NCI-H510A treated with DMSO at 0.1 percent for 48 hours (cell line): ENCODE data around the gene FAM185A.
"Not testable (repeated sequence)": the region's sequence is repeated elsewhere in the genome, so short reads cannot be mapped to it uniquely, and the experiment has no call there.

Experiments
- DNase-seq: peaks from one replicate; lab custom pipeline; 2025; lab: John Stamatoyannopoulos, UW

Gene FAM185A

DNA sequence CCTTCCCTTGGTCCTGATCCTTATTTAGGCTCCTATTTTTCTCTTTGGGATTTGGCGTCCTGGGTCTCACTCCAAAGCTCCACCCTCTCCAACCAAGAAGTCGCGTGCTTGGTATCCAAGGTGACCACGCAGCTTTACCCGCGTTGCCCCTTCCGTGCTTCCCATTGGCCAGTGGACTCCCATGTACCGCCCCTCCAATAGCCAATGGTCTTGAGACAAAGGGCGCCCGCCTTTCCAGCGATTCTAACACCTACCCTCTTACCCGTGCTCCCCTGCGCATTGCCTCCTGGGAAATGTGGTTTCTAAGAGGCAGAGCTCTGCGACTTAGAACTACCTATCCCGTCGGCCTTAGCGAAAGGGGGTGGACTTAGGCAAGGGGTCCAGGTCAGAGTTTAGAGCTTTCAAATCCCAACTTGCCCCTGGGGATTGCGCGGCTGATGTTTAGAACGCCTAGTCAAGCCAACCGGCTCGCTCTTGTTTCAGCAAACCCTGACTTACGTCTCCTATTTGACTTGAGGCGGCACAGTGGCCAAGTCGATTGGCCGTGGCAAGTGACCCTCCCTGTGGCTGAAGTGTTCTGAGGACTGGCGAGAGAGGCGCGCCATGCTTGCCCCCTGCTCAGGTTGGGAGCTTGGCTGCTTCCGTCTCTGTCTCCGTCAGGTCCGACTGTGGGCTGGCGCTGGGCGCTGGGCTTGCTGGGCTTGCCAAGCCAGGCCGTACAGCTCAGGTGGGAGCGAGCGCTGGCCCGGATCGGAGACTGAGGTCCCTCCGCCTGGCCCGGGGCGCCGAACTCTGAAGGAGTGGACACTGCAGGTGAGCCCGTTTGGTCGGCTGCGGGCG is at the start of gene FAM185A:
Gene FAM185A, plus strand, starts transcription at position 395 of the 840 bp plus-strand sequence. Its CDS starts 209 bp downstream, at position 604.
- peak; percentile 93 for DNase-seq

DNA sequence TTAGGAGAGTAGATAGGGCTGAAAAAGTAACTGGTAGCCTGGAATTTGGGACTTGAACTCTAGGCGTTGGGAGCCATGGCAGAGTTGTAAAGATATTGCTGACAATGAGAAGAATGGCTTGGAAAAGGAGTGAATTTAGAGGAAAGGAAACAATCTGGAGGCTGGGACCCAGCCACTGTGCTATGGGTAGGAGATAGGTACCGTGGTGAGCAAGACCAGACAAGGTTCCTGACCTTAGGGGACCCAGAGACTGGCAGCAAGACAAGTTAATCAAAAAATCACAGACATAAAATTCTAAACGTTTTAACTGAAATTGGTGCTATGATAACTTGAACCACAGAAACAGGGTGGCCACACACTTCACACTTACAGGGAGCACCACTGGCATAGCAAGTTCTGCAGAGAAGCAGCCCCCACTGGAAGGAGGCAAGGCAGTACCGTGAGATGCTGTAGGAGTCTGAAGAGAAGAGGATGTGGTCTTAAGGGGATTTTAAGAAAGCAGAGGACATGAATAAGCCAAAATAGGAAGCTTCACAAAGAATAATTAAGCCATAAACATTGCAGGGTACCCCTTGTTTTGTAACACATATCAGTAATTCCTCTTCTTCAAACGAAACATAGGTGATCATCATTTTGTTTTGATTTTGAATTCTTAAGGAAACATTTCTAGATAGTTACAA is 35.6 kb upstream of the FAM185A start:
- not testable (repeated sequence) for DNase-seq

DNA sequence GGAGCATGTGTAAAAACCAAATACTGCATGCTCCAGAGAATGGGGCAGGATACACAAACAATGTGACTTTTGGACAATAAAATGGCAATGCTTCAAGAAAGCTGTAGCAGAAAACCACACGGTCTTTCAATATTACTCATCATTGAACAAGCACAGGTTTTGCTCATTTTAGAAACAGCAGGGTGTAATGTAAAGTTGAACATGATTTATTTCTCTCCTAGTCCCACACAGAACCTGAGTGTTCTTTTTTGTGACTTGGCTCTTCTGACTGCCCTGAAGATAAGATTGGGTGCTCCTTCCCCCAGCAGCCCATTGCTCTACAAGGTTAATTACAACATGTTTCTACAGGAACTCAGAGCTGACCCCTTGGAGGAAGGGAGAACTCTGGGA is 35.1 kb upstream of the FAM185A start:
- DNase-seq, result not testable (repeated sequence)

DNA sequence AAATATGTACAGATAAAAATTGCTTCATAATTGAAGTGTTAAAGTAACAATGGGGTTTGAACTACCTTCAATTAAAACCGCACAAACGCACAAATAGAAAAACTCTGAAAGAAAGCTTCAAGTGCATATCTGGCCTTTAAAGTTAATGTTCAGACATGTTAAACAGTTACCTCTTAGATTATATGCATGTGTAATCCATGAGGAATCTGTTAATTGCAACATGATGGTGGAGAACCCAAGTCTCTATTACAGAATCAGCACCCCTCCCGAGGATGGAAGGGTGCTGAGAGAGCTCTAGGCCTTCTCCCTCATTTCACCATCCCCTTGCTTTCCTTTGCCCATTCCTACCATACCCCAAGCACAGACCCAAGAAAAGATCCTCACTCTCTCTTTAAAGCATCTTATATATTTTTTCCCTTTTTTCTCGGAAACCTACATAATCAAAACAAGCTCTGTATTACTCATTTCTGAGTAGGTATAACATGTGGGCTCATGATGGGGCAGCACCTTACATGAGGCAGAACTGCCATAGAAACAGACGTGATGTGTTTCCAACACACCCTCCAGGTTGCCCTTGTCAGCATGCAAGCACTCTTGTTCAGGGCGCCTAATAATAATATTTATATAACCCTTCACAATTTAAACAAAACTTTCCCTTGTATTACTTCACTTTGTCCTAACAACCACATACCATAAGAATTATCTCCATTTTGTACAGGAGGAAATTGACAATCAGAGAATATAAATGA is 33.9 kb upstream of the FAM185A start:
- DNase-seq, result not testable (repeated sequence)

DNA sequence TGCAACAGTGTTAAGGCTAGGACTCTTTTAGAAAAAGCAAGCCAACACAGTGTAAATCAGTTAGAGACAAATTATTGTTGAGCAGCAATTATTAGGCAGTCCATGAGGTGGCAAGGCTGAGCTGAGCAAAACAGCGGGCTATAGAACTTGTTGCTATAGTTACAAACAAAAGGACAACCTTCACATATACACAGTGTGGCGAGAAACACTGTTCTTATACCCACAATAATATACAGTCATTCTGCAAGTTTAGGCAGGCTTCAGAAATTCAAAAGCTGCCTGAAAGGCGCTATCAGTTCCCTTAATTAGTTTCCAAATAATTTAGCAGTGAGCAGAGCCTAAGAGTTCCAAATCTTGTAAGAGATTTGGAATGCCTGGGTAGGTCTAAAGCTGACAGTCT is 33.1 kb upstream of the FAM185A start:
- DNase-seq, result not testable (repeated sequence)

DNA sequence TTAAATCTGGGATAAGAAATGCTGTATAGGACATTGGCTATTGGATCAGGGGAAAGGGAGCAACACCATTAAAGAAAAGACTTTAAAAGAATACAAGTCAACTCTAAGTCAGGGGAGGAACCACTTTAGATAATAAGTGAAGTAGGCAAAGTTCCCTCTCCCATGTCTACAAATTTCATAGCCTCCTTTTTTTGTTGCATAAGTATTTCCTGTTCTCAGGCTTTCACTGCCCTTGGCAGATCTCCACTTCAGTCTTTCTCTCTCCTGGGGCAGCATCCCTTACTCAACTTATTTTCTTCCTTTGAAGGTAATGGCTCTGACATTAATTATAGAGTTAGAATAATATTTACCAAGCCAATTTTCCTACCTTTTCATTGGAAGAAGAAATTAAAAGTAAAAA is 30.3 kb upstream of the FAM185A start:
- not testable (repeated sequence) for DNase-seq

DNA sequence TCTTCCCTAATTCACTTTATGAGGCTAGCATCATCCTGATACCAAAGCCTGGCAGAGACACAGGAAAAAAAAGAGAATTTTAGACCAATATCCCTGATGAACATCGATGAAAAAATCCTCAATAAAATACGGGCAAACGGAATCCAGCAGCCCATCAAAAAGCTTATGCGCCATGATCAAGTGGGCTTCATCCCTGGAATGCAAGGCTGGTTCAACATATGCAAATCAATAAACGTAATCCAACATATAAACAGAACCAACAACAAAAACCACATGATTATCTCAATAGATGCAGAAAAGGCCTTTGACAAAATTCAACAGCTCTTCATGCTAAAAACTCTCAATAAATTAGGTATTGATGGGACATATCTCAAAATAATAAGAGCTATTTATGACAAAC is 22.6 kb upstream of the FAM185A start:
- DNase-seq, result not testable (repeated sequence)

DNA sequence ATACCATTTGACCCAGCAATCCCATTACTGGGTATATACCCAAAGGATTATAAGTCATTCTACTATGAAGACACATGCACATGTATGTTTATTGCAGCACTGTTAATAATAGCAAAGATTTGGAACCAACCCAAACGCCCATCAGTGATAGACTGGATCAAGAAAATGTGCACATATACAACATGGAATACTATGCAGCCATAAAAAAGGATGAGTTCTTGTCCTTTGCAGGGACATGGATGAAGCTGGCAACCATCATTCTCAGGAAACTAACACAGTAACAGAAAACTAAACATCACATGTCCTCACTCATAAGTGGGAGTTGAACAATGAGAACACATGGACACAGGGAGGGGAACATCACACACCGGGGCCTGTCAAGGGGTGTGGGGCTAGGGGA is 19.1 kb upstream of the FAM185A start:
- not testable (repeated sequence) for DNase-seq

DNA sequence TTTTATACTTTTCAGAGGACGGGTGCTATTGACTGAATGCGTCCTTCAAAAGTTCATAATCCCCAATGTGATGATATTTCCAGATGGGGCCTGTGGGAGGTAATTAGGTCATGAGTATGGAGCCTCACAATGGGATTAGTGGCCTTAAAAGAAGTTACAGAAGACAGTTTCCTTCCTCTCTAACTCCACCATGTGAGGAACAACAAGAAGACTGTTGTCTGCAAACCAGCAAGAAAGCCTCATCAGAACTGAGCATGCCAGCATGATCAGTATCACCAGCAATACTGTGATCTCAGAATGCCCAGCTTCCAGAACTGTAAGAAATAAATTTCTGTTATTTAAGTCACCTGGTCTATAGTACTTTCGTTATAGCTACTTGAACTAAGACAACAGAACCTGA is 18.4 kb upstream of the FAM185A start:
- DNase-seq, result not testable (repeated sequence)

DNA sequence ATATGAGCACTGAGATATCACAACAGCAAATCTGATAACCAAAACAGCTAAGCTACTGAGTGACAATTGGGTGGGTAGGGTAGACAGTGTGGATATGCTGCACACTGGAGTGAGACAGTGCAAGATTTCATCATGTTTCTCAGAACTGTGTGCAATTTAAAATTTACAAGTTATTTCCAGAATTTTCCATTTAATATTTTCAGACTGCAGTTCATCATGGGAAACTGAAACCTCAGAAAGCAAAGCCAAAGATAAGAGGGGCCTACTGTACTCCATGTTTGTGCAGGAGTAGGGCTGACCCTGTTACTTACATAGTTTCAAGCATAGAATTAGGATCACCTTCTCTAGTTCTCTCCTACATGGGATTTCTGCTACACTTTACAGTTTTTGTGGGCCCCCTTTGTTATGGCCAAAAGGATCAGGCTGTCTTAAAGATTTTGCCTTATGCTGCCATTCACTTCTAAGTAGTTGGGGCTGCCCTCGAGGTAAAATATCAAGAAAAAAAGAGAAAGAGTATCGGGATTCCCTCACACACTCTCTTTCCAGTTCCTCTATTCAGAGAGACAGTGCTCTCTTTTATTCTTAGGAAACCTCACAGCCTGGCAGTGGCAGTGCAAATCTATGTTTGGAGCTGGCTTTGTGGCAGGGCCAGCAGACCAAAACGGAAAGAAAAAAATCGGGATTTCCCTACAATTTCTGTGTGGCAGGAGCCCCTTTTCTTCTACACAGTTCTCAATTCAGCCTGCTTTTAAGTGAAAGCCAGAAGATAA is 6.6 kb upstream of the FAM185A start:
- DNase-seq, result not testable (repeated sequence)

DNA sequence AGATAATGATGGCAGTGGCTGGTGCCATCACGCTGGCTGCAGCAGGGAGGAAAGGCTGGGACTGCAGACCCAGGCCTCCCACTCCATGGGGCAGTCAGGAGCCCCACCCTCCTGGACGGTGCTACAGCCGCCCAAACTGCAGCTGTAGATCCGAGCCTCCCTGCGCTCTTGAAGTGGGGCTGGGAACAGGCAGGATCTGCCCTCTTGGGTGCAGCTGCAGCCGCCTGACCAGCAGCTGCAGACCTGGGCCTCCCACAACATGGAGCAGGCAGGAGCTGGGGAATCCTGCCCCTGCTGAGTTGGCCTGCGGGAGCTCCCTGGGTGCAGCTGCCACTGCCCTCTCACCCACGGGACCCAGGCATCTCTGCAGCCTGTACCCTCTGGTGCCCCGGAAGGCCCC is 4.9 kb upstream of the FAM185A start:
- peak; percentile 23 for DNase-seq

DNA sequence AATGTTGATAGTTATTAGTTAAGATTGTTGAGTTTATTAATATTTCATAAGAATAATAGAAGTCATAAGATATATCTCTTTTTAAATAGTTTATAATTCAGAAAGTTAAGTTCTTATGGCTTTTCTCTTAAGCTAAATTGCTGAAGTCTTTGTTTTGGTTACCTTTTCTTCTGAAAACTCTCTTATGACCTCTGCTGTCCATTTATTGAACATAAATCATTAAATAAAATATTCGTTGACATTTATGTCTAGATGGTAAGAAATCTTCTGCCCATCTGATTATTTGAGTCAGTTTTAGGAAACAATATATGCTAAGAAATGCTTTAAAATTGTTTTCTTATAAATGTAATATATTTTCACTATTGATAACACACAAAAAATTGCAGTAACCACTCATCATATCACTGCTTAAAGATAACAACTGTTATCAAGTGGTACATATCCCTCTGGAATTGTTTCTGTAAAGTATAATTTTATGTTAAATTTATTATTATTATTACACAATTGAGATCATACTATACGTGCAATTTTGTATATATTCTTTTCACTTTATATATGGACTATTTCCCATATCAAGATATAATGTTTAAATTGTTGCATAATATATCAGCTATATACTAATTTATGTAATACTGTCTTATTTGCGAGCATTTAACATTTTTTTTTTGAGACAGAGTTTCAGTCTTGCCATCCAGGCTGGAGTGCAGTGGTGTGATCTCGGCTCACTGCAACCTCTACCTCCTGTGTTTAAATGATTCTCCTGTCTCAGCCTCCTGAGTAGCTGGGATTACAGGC is 3.1 kb upstream of the FAM185A start:
- not testable (repeated sequence) for DNase-seq

DNA sequence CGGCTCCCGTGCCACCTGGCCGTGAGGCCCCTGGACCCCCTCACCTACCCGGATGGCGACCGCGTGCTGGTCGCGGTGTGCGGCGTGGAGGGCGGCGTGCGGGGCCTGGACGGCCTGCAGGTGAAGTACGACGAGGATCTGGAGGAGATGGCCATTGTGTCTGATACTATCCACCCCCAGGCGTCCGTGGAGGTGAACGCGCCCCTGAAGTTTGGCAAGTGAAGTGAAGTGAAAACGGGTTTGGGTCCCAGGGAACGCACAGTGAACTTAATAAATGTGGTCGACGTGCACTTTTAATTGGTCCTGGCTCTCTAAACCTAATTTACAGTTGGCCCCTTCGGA is 617 bp downstream of the FAM185A start:
- DNase-seq, result not testable (repeated sequence)

DNA sequence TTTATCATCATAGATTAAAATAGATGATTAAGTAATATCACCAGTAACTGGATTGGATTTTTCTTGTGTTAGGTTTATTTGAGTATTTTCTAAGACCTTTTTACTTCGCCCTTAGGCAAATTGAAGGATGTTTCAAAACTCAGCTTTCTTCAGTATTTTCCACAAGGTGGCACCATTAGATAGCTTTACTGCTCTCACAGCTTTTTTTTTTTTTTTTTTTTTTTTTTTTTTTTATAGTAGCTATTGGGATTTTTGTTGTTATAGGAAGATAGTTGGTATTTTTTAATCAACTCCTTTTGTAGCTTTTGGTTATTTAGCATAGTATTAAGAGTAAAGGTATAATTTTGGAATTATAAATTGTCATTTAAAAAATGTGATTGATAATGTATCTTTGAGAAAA is 9.4 kb downstream of the FAM185A start:
- not testable (repeated sequence) for DNase-seq

DNA sequence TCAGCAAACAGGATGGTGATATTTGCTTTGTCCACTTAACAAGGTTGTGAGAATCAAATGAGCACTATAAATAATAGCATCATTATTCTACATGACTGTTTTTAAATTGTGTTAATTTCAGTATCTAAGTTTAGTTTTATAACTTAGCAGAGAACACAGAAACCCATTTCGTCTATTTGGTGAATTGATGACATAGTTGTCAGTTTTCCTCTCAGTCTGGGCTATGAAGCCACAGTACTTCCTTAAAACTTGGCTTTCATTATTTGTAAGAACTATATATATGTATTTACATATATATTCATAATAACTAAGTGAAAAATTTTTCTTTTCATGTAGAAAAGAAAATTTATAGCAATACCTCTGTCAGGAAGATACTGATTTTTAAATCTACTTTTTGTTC is 11.1 kb downstream of the FAM185A start:
- not testable (repeated sequence) for DNase-seq

DNA sequence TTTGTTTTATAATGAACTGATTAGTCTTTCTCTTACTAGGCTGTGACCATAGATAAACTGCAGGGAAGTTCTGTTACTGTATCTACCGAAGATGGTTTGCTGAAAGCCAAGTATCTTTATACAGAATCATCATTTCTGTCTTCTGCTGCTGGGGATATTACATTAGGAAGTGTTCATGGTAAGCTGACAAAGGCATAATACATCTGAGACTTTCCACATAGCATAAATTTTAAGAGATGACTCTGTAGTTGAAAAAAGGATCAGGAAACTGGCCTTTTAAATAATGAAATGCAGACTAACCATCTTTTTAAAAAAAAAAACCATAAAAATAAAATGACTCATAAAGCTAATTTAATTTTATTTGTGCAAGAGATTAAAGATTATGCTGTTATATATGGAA is 12.4 kb downstream of the FAM185A start:
- DNase-seq, result not testable (repeated sequence)

DNA sequence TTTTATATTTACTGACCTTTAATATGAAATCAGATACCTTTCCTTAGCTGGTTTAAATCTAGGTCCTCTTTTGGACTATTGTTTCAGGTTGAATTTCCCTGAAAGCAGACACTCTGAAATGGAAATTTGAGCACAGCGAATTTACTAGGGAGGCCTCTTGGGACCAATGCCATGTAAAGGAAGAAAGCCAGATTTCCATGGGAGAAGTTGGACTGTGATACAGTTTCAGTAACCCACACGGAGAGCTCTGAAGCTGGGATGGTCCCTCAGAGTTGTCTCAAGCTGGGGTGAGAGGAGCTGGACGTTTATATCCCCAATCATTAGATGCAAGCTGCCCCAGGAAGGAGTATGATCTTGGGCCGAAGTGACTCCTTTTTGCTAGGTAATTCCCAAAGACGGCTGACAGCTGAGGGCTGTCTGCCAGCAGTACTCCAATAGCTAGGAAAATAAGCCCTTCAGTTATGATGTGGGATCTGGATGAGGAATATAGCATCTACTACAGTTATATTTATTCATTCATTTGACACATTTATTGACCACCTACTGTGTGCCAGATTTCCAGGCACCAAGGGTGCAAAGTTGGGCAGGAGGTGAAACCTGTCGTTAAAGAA is 14.6 kb downstream of the FAM185A start:
- DNase-seq, result not testable (repeated sequence)

DNA sequence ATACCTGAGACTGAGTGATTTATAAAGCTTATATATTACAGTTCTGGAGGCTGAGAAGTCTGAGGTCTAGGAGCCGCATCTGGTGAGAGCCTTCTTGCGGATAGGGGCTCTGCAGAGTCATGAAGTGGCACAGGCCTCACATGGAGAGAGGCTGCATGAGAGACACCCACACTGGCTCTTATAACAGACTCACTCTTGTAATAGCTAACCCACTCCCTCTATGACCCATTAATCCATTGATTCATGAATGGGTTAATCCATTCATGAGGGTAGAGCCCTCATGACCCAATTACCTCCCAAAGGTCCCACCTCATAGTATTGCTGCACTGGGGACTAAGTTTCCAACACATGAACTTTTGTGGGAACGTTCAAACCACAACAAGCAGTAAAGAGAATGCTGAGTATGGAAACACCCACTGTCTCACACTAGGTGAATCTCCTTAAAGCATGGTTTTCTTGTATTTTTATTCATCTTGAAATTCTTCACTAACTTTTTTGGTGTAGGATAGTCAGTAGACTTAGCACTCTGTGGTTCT is 20.9 kb downstream of the FAM185A start:
- DNase-seq, result not testable (repeated sequence)

DNA sequence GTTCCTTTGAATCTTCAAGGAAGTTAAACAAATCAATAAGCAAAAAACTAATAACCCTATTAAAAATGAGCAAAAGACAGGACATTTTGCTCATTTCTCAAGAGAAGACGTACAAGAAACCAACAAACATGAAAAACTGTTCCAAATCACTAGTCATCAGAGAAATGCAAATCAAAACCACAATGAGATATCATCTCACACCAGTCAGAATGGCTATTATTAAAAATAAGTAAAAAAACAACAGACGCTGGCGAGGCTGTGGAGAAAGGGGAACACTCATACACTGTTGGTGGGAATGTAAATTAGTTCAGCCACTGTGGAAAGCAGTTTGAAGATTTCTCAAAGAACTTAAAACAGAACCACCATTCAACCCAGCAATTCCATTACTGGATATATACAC is 21.7 kb downstream of the FAM185A start:
- not testable (repeated sequence) for DNase-seq

DNA sequence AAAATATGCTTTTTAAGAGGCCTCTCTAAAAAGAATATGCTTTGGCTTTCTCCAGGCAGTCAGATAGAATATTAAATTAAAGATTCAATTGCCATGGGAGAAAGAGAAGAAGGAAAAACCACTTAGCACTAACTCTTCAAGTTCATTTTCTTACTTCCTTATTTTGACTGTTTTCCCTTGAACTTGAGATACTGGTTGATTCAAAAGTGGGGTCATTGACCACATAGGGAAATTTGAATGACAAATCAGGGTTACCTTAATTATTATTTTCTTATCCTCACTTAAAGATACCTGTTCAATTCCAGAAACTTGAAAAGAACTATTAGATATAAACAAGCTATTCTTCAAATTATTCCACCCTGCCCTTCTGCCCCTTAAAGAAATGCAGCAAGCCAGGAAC is 27.4 kb downstream of the FAM185A start:
- not testable (repeated sequence) for DNase-seq
